ENCODE data around the gene CCDC188.

The CCDC188 gene

GRCh38 chr22:20183823-20184222, 33.0 kb upstream of the CCDC188 start:
- H3K79me2 ChIP-seq (ENCODE audit: insufficient read depth, low read length): no peaks in the 10 kb centered on the region
- no peak overlapping the region for H3K9ac ChIP-seq (ENCODE audit: low read length)
- H3K9me3 ChIP-seq (ENCODE audit: low read length): no peaks in the 10 kb centered on the region
- no peaks in the 10 kb centered on the region for H3K9me2 ChIP-seq (ENCODE audit: low read depth, low read length)
- no peak overlapping the region for H3K27ac ChIP-seq (ENCODE audit: low read depth, low read length, poor library complexity, severe bottlenecking)
- no peaks in the 10 kb centered on the region for H4K20me1 ChIP-seq (ENCODE audit: insufficient read depth, low read length)
- no peaks in the 10 kb centered on the region for H3K27me3 ChIP-seq (ENCODE audit: insufficient read depth, low read length)
- H3K4me1 ChIP-seq (ENCODE audit: insufficient read depth, low read length, severe bottlenecking): no peaks in the 10 kb centered on the region
- H3F3A ChIP-seq (ENCODE audit: insufficient read depth, low read length): no peaks in the 10 kb centered on the region
- H3K4me3 ChIP-seq (ENCODE audit: low read depth, low read length, poor library complexity, severe bottlenecking): no peak overlapping the region
- no peaks in the 10 kb centered on the region for H3K36me3 ChIP-seq (ENCODE audit: insufficient read depth, low read length)
- TF ChIP-seq EZH2 (IDR thresholded peaks at IDR 0.05; ENCODE audit: borderline replicate concordance, low read length) (no peak), CTCF (IDR thresholded peaks at IDR 0.05; ENCODE audit: low read length) (no peak)
- H3K4me2 ChIP-seq (ENCODE audit: low read length): no peak overlapping the region
- H2AFZ ChIP-seq (ENCODE audit: low read length): no peak overlapping the region

DNA sequence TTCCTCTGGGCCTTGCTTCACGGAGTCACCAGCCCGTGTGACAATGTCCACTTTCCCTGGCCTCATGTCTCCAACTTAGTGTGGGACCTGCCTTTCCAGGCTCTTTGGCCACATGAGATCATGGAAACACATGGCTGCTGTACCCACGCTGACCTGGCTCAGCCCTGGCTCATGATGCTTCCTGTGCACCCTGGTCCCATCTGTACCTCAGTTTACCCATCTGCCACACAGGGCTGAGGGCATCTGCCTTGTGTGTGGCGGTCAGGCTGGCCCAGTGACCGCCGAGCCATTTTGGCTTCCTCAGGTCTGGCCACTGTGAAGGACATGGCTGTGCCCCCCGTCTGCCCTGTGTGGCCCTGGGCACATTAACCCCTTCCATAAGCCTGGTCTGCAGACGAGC, 32.2 kb upstream of the CCDC188 start:
- no peaks in the 10 kb centered on the region for H4K20me1 ChIP-seq (ENCODE audit: insufficient read depth, low read length)
- no peak overlapping the region for H3K9ac ChIP-seq (ENCODE audit: low read length)
- no peak overlapping the region for H3K4me2 ChIP-seq (ENCODE audit: low read length)
- no peaks in the 10 kb centered on the region for H3K4me1 ChIP-seq (ENCODE audit: insufficient read depth, low read length, severe bottlenecking)
- H3K9me3 ChIP-seq (ENCODE audit: low read length): no peaks in the 10 kb centered on the region
- H3K27me3 ChIP-seq (ENCODE audit: insufficient read depth, low read length): no peaks in the 10 kb centered on the region
- H3K4me3 ChIP-seq (ENCODE audit: low read depth, low read length, poor library complexity, severe bottlenecking): no peak overlapping the region
- H3K79me2 ChIP-seq (ENCODE audit: insufficient read depth, low read length): no peaks in the 10 kb centered on the region
- no peak overlapping the region for H2AFZ ChIP-seq (ENCODE audit: low read length)
- no peaks in the 10 kb centered on the region for H3K9me2 ChIP-seq (ENCODE audit: low read depth, low read length)
- no peaks in the 10 kb centered on the region for H3K36me3 ChIP-seq (ENCODE audit: insufficient read depth, low read length)
- H3K27ac ChIP-seq (ENCODE audit: low read depth, low read length, poor library complexity, severe bottlenecking): no peak overlapping the region
- no peaks in the 10 kb centered on the region for H3F3A ChIP-seq (ENCODE audit: insufficient read depth, low read length)
- TF ChIP-seq EZH2 (IDR thresholded peaks at IDR 0.05; ENCODE audit: borderline replicate concordance, low read length) (no peak), CTCF (IDR thresholded peaks at IDR 0.05; ENCODE audit: low read length) (no peak)

DNA sequence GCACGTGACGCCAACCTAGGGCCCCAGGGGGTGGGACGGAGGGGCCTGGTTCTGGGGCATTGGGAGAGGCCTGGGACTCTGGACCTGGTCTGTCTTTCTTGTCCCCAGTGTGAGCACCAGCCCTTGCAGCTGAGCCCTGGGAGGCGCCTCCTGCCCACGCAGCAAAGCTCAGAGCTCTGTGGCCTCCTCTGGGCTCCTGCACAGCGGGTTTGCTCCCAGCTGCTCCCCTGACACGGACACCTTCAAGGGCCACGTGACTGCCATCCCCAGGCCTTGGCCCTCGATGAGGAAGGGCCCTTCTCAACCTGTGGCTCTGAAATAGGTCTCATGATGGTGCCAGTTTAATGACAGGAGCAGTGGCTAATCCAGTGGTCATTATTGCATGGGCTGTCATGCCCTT, 31.5 kb upstream of the CCDC188 start:
- Histone ChIP-seq H3K27ac (ENCODE audit: low read depth, low read length, poor library complexity, severe bottlenecking) (no peak overlapping the region), H3K9me2 (ENCODE audit: low read depth, low read length) (no peaks in the 10 kb centered on the region), H3K9ac (ENCODE audit: low read length) (no peak overlapping the region), H3K9me3 (ENCODE audit: low read length) (no peaks in the 10 kb centered on the region), H4K20me1 (ENCODE audit: insufficient read depth, low read length) (no peaks in the 10 kb centered on the region), H2AFZ (ENCODE audit: low read length) (no peak overlapping the region), H3K36me3 (ENCODE audit: insufficient read depth, low read length) (no peaks in the 10 kb centered on the region), H3K27me3 (ENCODE audit: insufficient read depth, low read length) (no peaks in the 10 kb centered on the region), H3F3A (ENCODE audit: insufficient read depth, low read length) (no peaks in the 10 kb centered on the region), H3K4me2 (ENCODE audit: low read length) (no peak overlapping the region), H3K79me2 (ENCODE audit: insufficient read depth, low read length) (no peaks in the 10 kb centered on the region), H3K4me3 (ENCODE audit: low read depth, low read length, poor library complexity, severe bottlenecking) (no peak overlapping the region), H3K4me1 (ENCODE audit: insufficient read depth, low read length, severe bottlenecking) (no peaks in the 10 kb centered on the region)
- TF ChIP-seq EZH2 (IDR thresholded peaks at IDR 0.05; ENCODE audit: borderline replicate concordance, low read length) (no peak), CTCF (IDR thresholded peaks at IDR 0.05; ENCODE audit: low read length) (no peak)

Data from OCI-LY1 (cell line).